ENCODE measurements around the gene SERPINA1.

- TF ChIP-seq CTCF (CRISPR knock-in tag; IDR thresholded peaks at IDR 0.05) = no peak
- no peak for TF ChIP-seq REST (IDR thresholded peaks at IDR 0.05; ENCODE audit: borderline replicate concordance in 1 of 2, low read depth in 1 of 2, low read length in 2 of 2)
- TF ChIP-seq ZNF614 (CRISPR knock-in tag; IDR thresholded peaks at IDR 0.05; ENCODE audit: borderline replicate concordance) = no peak
Observed at GRCh38 chr14:94364964-94365363, 23.4 kb downstream of the SERPINA1 start.
